HL-60 (cell line): Measurements from ENCODE around the gene CARMIL1.

ENCODE experiments used
- DNase-seq, 2 experiments: peaks; one replicate each; pipeline ENCODE4 v3.0.0-alpha.2; 2010 to 2020; ENCODE audit warnings: low read depth in 1 of 2, low spot score in 1 of 2
- H3K27ac ChIP-seq: fragments of 250-450 bp; sonication (Bioruptor Pico); replicated peaks from 2 replicates; pipeline ENCODE4 v1.5.1; 2020; ENCODE audit warnings: mild to moderate bottlenecking, moderate library complexity
- H3K27me3 ChIP-seq: fragments of 250-450 bp; sonication (Bioruptor Pico); 2 replicates; pipeline ENCODE4 v1.5.1; 2021; ENCODE audit warnings: mild to moderate bottlenecking, moderate library complexity; ENCODE audit not compliant: insufficient read depth, poor library complexity, severe bottlenecking
- H3K4me3 ChIP-seq: replicated peaks from 2 replicates; pipeline ENCODE4 v1.5.1; 2011; ENCODE audit warnings: mild to moderate bottlenecking, control low read depth, low read length; ENCODE audit not compliant: insufficient read depth
- GABPA ChIP-seq: IDR thresholded peaks from 2 replicates; pipeline ENCODE4 v1.6.1; 2012; ENCODE audit warnings: low read depth
- POLR2AphosphoS5 ChIP-seq: IDR thresholded peaks from 2 replicates; pipeline ENCODE4 v1.6.1; 2012; ENCODE audit warnings: low read depth
- SPI1 ChIP-seq: IDR thresholded peaks from 2 replicates; pipeline ENCODE4 v1.6.1; 2012; ENCODE audit warnings: low read depth, mild to moderate bottlenecking, borderline replicate concordance
- TF ChIP-seq, protein P1 (sequence below): IDR thresholded peaks from one replicate; pipeline ENCODE4 v1.5.1; 2011; ENCODE audit warnings: low read length, control low read depth, inconsistent platforms; ENCODE audit not compliant: insufficient read depth
- TF ChIP-seq, protein P2 (sequence below): IDR thresholded peaks from 2 replicates; pipeline ENCODE4 v1.6.1; 2012; ENCODE audit warnings: low read depth; ENCODE audit not compliant: insufficient replicate concordance

The CARMIL1 gene

DNA sequence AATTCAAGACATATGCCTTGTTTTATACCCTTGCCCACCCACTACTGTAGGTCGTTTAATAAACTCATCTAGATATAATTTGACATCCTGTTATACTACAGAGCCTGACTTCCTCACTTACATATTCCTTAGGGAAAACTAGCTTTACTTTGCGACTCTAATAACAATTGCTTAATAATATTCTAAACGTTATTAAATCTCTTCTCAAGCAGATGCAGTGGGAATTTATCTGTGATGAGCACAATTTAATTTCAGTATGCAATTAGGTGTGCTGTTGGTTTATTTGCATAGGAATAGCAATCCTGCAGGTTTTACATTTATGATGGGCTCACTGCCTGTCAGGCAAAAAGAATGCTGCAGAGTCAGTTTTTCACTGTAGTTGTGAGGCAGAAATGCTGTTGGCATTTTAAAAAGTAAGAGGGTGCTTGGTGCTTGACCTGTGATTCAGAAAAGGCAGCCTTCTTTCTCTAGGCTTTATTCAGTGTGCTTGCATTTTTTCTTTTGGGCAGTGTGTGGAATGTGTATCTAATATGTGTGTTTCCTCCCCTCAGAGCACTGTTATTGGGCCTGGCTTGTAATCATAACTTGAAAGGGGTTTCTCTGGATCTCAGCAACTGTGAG is 220.6 kb downstream of the CARMIL1 start:
- Histone ChIP-seq H3K4me3 (no peak overlapping the region), H3K27me3 (peaks cover 2% of the 10 kb centered on the region), H3K27ac (no peak overlapping the region)
- TF ChIP-seq, protein P1, sequence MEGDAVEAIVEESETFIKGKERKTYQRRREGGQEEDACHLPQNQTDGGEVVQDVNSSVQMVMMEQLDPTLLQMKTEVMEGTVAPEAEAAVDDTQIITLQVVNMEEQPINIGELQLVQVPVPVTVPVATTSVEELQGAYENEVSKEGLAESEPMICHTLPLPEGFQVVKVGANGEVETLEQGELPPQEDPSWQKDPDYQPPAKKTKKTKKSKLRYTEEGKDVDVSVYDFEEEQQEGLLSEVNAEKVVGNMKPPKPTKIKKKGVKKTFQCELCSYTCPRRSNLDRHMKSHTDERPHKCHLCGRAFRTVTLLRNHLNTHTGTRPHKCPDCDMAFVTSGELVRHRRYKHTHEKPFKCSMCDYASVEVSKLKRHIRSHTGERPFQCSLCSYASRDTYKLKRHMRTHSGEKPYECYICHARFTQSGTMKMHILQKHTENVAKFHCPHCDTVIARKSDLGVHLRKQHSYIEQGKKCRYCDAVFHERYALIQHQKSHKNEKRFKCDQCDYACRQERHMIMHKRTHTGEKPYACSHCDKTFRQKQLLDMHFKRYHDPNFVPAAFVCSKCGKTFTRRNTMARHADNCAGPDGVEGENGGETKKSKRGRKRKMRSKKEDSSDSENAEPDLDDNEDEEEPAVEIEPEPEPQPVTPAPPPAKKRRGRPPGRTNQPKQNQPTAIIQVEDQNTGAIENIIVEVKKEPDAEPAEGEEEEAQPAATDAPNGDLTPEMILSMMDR, result no peak
- TF ChIP-seq SPI1 (no peak), GABPA (no peak), POLR2AphosphoS5 (no peak)
- TF ChIP-seq, protein P2, sequence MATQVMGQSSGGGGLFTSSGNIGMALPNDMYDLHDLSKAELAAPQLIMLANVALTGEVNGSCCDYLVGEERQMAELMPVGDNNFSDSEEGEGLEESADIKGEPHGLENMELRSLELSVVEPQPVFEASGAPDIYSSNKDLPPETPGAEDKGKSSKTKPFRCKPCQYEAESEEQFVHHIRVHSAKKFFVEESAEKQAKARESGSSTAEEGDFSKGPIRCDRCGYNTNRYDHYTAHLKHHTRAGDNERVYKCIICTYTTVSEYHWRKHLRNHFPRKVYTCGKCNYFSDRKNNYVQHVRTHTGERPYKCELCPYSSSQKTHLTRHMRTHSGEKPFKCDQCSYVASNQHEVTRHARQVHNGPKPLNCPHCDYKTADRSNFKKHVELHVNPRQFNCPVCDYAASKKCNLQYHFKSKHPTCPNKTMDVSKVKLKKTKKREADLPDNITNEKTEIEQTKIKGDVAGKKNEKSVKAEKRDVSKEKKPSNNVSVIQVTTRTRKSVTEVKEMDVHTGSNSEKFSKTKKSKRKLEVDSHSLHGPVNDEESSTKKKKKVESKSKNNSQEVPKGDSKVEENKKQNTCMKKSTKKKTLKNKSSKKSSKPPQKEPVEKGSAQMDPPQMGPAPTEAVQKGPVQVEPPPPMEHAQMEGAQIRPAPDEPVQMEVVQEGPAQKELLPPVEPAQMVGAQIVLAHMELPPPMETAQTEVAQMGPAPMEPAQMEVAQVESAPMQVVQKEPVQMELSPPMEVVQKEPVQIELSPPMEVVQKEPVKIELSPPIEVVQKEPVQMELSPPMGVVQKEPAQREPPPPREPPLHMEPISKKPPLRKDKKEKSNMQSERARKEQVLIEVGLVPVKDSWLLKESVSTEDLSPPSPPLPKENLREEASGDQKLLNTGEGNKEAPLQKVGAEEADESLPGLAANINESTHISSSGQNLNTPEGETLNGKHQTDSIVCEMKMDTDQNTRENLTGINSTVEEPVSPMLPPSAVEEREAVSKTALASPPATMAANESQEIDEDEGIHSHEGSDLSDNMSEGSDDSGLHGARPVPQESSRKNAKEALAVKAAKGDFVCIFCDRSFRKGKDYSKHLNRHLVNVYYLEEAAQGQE, result no peak
- DNase-seq, result no peak

DNA sequence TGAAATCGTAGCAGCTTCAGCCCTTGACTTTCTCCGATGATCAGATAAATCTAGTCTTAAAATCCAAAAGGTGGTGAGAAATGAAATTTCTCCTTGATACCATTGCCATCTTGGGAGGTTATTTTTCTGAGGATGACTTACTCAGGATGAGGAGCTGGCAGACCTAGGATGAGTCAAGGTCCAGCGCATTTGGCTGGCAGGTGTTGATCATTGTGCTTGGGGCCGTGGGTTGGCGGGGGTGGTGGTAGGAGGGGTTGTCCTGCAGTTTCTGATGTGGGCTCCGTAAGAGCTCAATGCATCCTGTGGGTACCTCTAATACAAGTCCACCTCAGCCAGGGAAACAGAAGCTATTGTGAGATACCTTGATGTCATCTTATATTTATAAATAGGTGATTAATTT is 224.5 kb downstream of the CARMIL1 start:
- H3K27me3 ChIP-seq, result no peaks in the 10 kb centered on the region
- TF ChIP-seq, protein P2, result no peak
- no peak for TF ChIP-seq GABPA
- TF ChIP-seq SPI1, result no peak
- TF ChIP-seq, protein P1, result no peak
- no peak for TF ChIP-seq POLR2AphosphoS5
- H3K27ac ChIP-seq, result no peak overlapping the region
- no peak for DNase-seq
- H3K4me3 ChIP-seq, result no peak overlapping the region

DNA sequence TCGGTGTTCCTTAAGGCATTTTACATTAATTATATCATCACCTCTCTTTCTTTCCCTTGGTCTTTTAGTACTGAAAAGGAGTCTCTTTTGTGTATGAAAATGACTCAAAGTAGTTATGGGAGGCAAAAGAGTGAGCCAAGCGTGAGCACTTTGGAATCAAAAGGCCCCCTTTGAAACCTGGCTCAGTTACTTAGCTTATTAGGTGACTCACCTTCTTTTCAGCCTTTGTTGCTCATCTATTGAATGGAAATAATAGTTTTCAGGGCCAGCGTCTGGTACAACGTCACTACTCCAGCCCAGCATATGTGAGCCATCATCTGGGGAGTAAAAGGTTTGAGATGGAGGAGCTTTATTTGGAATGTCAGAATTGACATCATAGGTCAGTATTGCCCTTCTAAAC is 225.5 kb downstream of the CARMIL1 start:
- no peak overlapping the region for H3K4me3 ChIP-seq
- no peak overlapping the region for H3K27ac ChIP-seq
- TF ChIP-seq GABPA, result no peak
- TF ChIP-seq SPI1, result no peak
- TF ChIP-seq POLR2AphosphoS5, result no peak
- TF ChIP-seq, protein P2, result no peak
- TF ChIP-seq, protein P1, result no peak
- no peak for DNase-seq
- no peaks in the 10 kb centered on the region for H3K27me3 ChIP-seq
